PC-3 (cell line): Measurements from ENCODE around the gene ANKRD50. TPM values are rescaled to one million over a fixed set of nuclear protein-coding genes. Genes with fewer than 3 reads are reported as not detected.

Source experiments
- ATAC-seq: fragments of 200-7000 bp; cut with Tn5 transposase; 2 replicates; pipeline ENCODE4 v1.9.1; 2020; ENCODE audit warnings: mild to moderate bottlenecking, moderate library complexity
- BruUV-seq: library from RNA; stranded (reverse); fragments of 400-500 nt; replicated peaks from 2 replicates; lab custom pipeline; 2021; lab: Mats Ljungman, UMichigan
- CTCF ChIA-PET: fragments of 300-600 bp; sonication (Branson Sonifier 250); formaldehyde crosslinking; loops from one replicate; lab custom pipeline; 2022; ENCODE audit warnings: antibody characterized with exemption; lab: Charles Lee
- POLR2A ChIA-PET: fragments of 300-600 bp; sonication (Branson Sonifier 250); formaldehyde crosslinking; loops from one replicate; lab custom pipeline; 2022; ENCODE audit warnings: antibody characterized with exemption; ENCODE audit not compliant: unreplicated experiment; lab: Charles Lee
- DNase-seq: peaks from one replicate; pipeline ENCODE4 v3.0.0-alpha.2; 2015
- H2AFZ ChIP-seq: fragments of 300-600 bp; sonication (generic); 2 replicates; pipeline ENCODE4 v1.6.0; 2016; ENCODE audit warnings: antibody characterized with exemption, low read length
- H3F3A ChIP-seq: fragments of 300-600 bp; sonication (generic); one replicate; pipeline ENCODE4 v1.6.0; 2017; ENCODE audit warnings: antibody characterized with exemption, low read length, control low read depth, mild to moderate bottlenecking; ENCODE audit not compliant: unreplicated experiment
- H3K27ac ChIP-seq: fragments of 300-600 bp; sonication (generic); 2 replicates; pipeline ENCODE4 v1.5.1; 2016; ENCODE audit warnings: mild to moderate bottlenecking, low read length
- H3K27me3 ChIP-seq: fragments of 300-600 bp; sonication (generic); 2 replicates; pipeline ENCODE4 v1.6.1; 2016; ENCODE audit warnings: low read length, mixed read lengths
- H3K36me3 ChIP-seq: fragments of 300-600 bp; sonication (generic); 2 replicates; pipeline ENCODE4 v1.6.1; 2016; ENCODE audit warnings: low read depth, mixed run types, low read length, mixed read lengths
- H3K4me1 ChIP-seq: fragments of 300-600 bp; sonication (generic); 2 replicates; pipeline ENCODE4 v1.5.1; 2016; ENCODE audit warnings: low read length; ENCODE audit not compliant: insufficient read depth
- H3K4me2 ChIP-seq: fragments of 300-600 bp; sonication (generic); 2 replicates; pipeline ENCODE4 v1.6.0; 2016; ENCODE audit warnings: low read length
- H3K4me3 ChIP-seq: fragments of 300-600 bp; sonication (generic); 2 replicates; pipeline ENCODE4 v1.5.1; 2016; ENCODE audit warnings: mild to moderate bottlenecking, low read length, mixed read lengths
- H3K79me2 ChIP-seq: fragments of 300-600 bp; sonication (generic); 2 replicates; pipeline ENCODE4 v1.6.1; 2017; ENCODE audit warnings: low read length, mixed read lengths
- H3K9ac ChIP-seq: fragments of 300-600 bp; sonication (generic); 2 replicates; pipeline ENCODE4 v1.6.0; 2016; ENCODE audit warnings: mild to moderate bottlenecking, low read length
- H3K9me2 ChIP-seq: fragments of 300-600 bp; sonication (generic); replicated peaks from 2 replicates; pipeline ENCODE4 v1.6.1; 2016; ENCODE audit warnings: mixed run types, low read length, mixed read lengths
- H3K9me3 ChIP-seq: fragments of 300-600 bp; sonication (generic); 2 replicates; pipeline ENCODE4 v1.6.1; 2016; ENCODE audit warnings: low read length, mixed read lengths
- H4K20me1 ChIP-seq: fragments of 300-600 bp; sonication (generic); 2 replicates; pipeline ENCODE4 v1.6.1; 2016; ENCODE audit warnings: low read length, mixed read lengths
- CTCF ChIP-seq: fragments of 300-600 bp; sonication (generic); conservative IDR thresholded peaks from 2 replicates; pipeline ENCODE4 v1.5.1; 2017; ENCODE audit warnings: antibody characterized with exemption, low read depth, mild to moderate bottlenecking, low read length
- EZH2 ChIP-seq: fragments of 300-600 bp; sonication (generic); IDR thresholded peaks from one replicate; pipeline ENCODE4 v1.6.1; 2017; ENCODE audit warnings: antibody characterized with exemption, mild to moderate bottlenecking, low read length; ENCODE audit not compliant: unreplicated experiment
- EZH2phosphoT487 ChIP-seq: fragments of 300-600 bp; sonication (generic); IDR thresholded peaks from 2 replicates; pipeline ENCODE4 v1.6.1; 2018; ENCODE audit warnings: mild to moderate bottlenecking, antibody characterized with exemption, low read length, borderline replicate concordance
- intact Hi-C: fragments of 100-400 bp; cut with micrococcal nuclease; formaldehyde crosslinking; loops from 2 replicates; pipeline ENCODE4 v1.9.0; 2023
- total RNA-seq: library from RNA; depleted of rRNA; stranded (reverse); fragments of >200 nt; gene quantifications from 2 replicates; pipeline ENCODE4 v1.2.3, GENCODE V29; 2014

Gene ANKRD50
- total RNA-seq, 1 experiment from 2014 or later = 26.3 TPM

GRCh38 chr4:124666496-124666895 is 46.0 kb downstream of the ANKRD50 start:
- H3K27me3 ChIP-seq = no peaks in the 10 kb centered on the region
- ChIA-PET CTCF (no interaction called here), POLR2A (no interaction called here)
- no peak overlapping the region for H2AFZ ChIP-seq
- no peaks in the 10 kb centered on the region for H4K20me1 ChIP-seq
- intact Hi-C loops = no loop called here
- no peak for DNase-seq
- no peaks in the 10 kb centered on the region for H3K4me1 ChIP-seq
- H3K4me3 ChIP-seq = no peak overlapping the region
- peaks cover 19% of the 10 kb centered on the region for H3K79me2 ChIP-seq
- no peak overlapping the region for H3K9ac ChIP-seq
- no peak overlapping the region for H3K27ac ChIP-seq
- H3K9me2 ChIP-seq = no peaks in the 10 kb centered on the region
- peaks cover 25% of the 10 kb centered on the region for H3K36me3 ChIP-seq
- no TSS peak for BruUV-seq
- TF ChIP-seq CTCF = no peak
- TF ChIP-seq EZH2phosphoT487 = no peak
- no peak for TF ChIP-seq EZH2
- ATAC-seq = no peak
- no peak overlapping the region for H3K4me2 ChIP-seq
- no peaks in the 10 kb centered on the region for H3K9me3 ChIP-seq
- no peaks in the 10 kb centered on the region for H3F3A ChIP-seq

- ChIA-PET CTCF (no interaction called here), POLR2A (no interaction called here)
- TF ChIP-seq CTCF (no peak), EZH2phosphoT487 (no peak), EZH2 (no peak)
- Histone ChIP-seq H3K9me2 (no peaks in the 10 kb centered on the region), H3K4me2 (no peak overlapping the region), H3K27me3 (no peaks in the 10 kb centered on the region), H4K20me1 (no peaks in the 10 kb centered on the region), H3K4me1 (no peaks in the 10 kb centered on the region), H2AFZ (no peak overlapping the region), H3K9ac (no peak overlapping the region), H3F3A (no peaks in the 10 kb centered on the region), H3K79me2 (no peaks in the 10 kb centered on the region), H3K4me3 (no peak overlapping the region), H3K9me3 (no peaks in the 10 kb centered on the region), H3K27ac (no peak overlapping the region), H3K36me3 (no peaks in the 10 kb centered on the region; the same call in 1 of the 2 replicates)
- DNase-seq (no peak), ATAC-seq (no peak)
- no TSS peak for BruUV-seq
- intact Hi-C loops = no loop called here
Measured at GRCh38 chr4:124658795-124659194, 53.7 kb downstream of the ANKRD50 start.

- CTCF ChIA-PET = no interaction called here
- no peak for ATAC-seq
Measured at GRCh38 chr4:124650614-124651013, 61.9 kb downstream of the ANKRD50 start.

More at GRCh38 chr4:124650614-124651013, 61.9 kb downstream of the ANKRD50 start:
- Histone ChIP-seq H3K9me3 (no peaks in the 10 kb centered on the region), H3K4me1 (no peaks in the 10 kb centered on the region), H3K27me3 (no peaks in the 10 kb centered on the region), H3K4me2 (no peak overlapping the region), H3K4me3 (no peak overlapping the region), H3F3A (no peaks in the 10 kb centered on the region), H3K9ac (no peak overlapping the region), H4K20me1 (no peaks in the 10 kb centered on the region), H3K9me2 (no peaks in the 10 kb centered on the region), H3K36me3 (no peaks in the 10 kb centered on the region), H3K27ac (no peak overlapping the region), H2AFZ (no peak overlapping the region), H3K79me2 (no peaks in the 10 kb centered on the region)
- DNase-seq = no peak
- intact Hi-C loops = no loop called here
- POLR2A ChIA-PET = no interaction called here
- BruUV-seq = no TSS peak
- TF ChIP-seq EZH2 (no peak), EZH2phosphoT487 (no peak), CTCF (no peak)
